Stomach (tissue), 9 donors: ENCODE measurements around the gene BTNL8. TPM values are rescaled to one million over a fixed set of nuclear protein-coding genes. Genes with fewer than 3 reads are reported as not detected.
A peak's percentile ranks its signal among the peaks of the same experiment; 100 is the strongest.
"Not testable (repeated sequence)": the region's sequence is repeated elsewhere in the genome, so short reads cannot be mapped to it uniquely, and the experiment has no call there.

Experiments used
- DNase-seq, 2 donors: peaks; one replicate each; pipeline versions ENCODE4 v3.0.0 to v3.0.0-alpha.2; 2013 to 2019
- H3K27ac ChIP-seq, 5 donors: fragments of 200-600 bp in 4 of 5; sonication (generic) in 4 of 5; one replicate each; pipeline ENCODE4 v1.5.1; 2013 to 2019; ENCODE audit warnings: mild to moderate bottlenecking in 1 of 5, moderate library complexity in 1 of 5
- H3K27me3 ChIP-seq, 3 donors: fragments of 200-600 bp; sonication (generic); one replicate each; pipeline ENCODE4 v1.5.1; 2017 to 2019; ENCODE audit warnings: mixed run types in 1 of 3
- H3K36me3 ChIP-seq, 4 donors: fragments of 200-600 bp; sonication (generic); 1 replicate in 3 of 4; 2 replicates in 1 of 4; pipeline ENCODE4 v1.5.1; 2016 to 2019
- H3K4me1 ChIP-seq, 4 donors: fragments of 200-600 bp; sonication (generic); one replicate each; pipeline ENCODE4 v1.5.1; 2016 to 2019
- H3K4me3 ChIP-seq, 4 donors: fragments of 200-600 bp; sonication (generic) in 3 of 4; one replicate each; pipeline ENCODE4 v1.5.1; 2016 to 2019; ENCODE audit warnings: mild to moderate bottlenecking in 1 of 4
- H3K9me3 ChIP-seq, 4 donors: fragments of 200-600 bp; sonication (generic); one replicate each; pipeline ENCODE4 v1.5.1; 2016 to 2019
- EP300 ChIP-seq: sonication (generic); formaldehyde crosslinking; IDR thresholded peaks from one replicate; pipeline ENCODE4 v1.6.1; 2017; ENCODE audit warnings: antibody characterized with exemption
- POLR2A ChIP-seq, 4 donors: fragments of 450-650 bp; IDR thresholded peaks; one replicate each; pipeline ENCODE4 v1.6.1; 2016; ENCODE audit warnings: antibody characterized with exemption in 4 of 4, control low read depth in 2 of 4, mild to moderate bottlenecking in 1 of 4, moderate library complexity in 1 of 4
- POLR2AphosphoS5 ChIP-seq, 3 donors: sonication (generic); formaldehyde crosslinking; IDR thresholded peaks; one replicate each; pipeline ENCODE4 v1.6.1; 2016; ENCODE audit warnings: antibody characterized with exemption in 3 of 3
- WGBS, 5 donors: extraction: QIAGEN DNeasy Blood & Tissue Kit in 3 of 5; methylation state at CpG; one replicate each; pipeline versions ENCODE4 v1.1.5 to v1.1.7; 2013 to 2018; 5-methylcytosine and 5-hydroxymethylcytosine counted together
- intact Hi-C: fragments of 100-400 bp; cut with DNase I; formaldehyde crosslinking; loops from one replicate; pipeline ENCODE4 v1.15.1; 2023; ENCODE audit warnings: low total_unique reads
- polyA plus RNA-seq, 3 donors: library from polyadenylated mRNA; stranded (reverse); fragments of 200-250 nt; gene quantifications; one replicate each; pipeline ENCODE4 v1.2.3, GENCODE V29; 2013
- total RNA-seq, 5 donors: library from RNA; depleted of rRNA; stranded (reverse); fragments of >200 nt; gene quantifications; one replicate each; pipeline versions ENCODE4 v1.1.0 to v1.2.3, GENCODE V29; 2014 to 2016
- TF ChIP-seq, protein P1 (sequence below), 7 experiments: fragments of 450-650 bp in 4 of 7; fragments of 200-600 bp in 3 of 7; sonication (generic) in 3 of 7; IDR thresholded peaks; one replicate each; pipeline ENCODE4 v1.5.1; 2016 to 2019; ENCODE audit warnings: antibody characterized with exemption in 7 of 7, control low read depth in 2 of 7, mild to moderate bottlenecking in 1 of 7
- donor health status: healthy with polysubstance abuse.
- donor health status: Bipolar disorder and iron deficiency.
- donor health status: healthy.

Gene BTNL8
- total and polyA plus RNA-seq, 8 donors = 0.76 to 22.0 (median 4.0) TPM

DNA sequence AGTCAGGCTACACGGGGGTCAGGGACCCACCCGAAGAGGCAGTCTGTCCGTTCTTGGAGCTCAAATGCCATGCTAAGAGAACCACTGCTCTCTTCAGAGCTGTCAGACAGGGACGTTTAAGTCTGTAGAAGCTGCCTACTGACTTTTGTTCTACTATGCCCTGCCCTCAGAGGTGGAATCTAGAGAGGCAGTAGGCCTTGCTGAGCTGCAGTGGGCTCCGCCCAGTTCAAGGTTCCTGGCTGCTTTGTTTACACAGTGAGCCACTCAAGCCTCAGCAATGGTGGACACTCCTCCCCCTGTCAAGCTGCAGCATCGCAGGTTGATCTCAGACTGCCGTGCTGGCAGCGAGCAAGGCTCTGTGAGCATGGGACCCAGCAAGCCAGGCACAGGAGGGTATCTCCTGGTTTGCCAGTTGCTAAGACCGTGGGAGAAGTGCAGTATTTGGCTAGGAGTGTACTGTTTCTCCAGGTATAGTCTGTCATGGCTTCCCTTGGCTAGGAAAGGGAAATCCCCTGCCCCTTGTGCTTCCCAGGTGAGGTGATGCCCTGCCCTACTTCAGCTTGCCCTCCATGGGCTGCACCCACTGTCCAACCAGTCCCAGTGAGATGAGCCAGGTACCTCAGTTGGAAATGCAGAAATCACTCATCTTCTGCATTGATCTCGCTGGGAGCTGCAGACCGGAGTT lies 13.0 kb upstream of the BTNL8 start:
- WGBS, 5 donors = 35 to 56% (median 39%) methylated on average over 10 to 11 of the region's 11 CpGs
- H3K4me1 ChIP-seq, H3K9me3 ChIP-seq, H3K36me3 ChIP-seq, H3K4me3 ChIP-seq, intact Hi-C loops: not testable (repeated sequence)
- Histone ChIP-seq H3K27me3 (peaks cover 0 to 13% (median 3%) of the 10 kb centered on the region in 3 donors), H3K27ac (peak overlapping the region; percentile 4 to 83 (median 69))
- peak in 1 of 3 donors; percentile 70 for TF ChIP-seq POLR2AphosphoS5 (IDR thresholded peaks at IDR 0.05)
- DNase-seq = peak; percentile 78 to 90

- Histone ChIP-seq H3K27ac (no peak overlapping the region), H3K27me3 (peaks cover 0 to 13% (median 3%) of the 10 kb centered on the region in 3 donors), H3K36me3 (no peaks in the 10 kb centered on the region), H3K4me3 (no peak overlapping the region), H3K4me1 (peaks cover 0 to 7% (median 0%) of the 10 kb centered on the region in 4 donors), H3K9me3 (peaks cover 0 to 4% (median 0%) of the 10 kb centered on the region in 4 donors)
- WGBS, 5 donors = 51 to 68% (median 58%) methylated on average over 7 of the region's 7 CpGs
- intact Hi-C loops = no loop called here
- peak in 1 of 2 donors; percentile 48 for DNase-seq
- peak in 1 of 3 donors; percentile 19 for TF ChIP-seq POLR2AphosphoS5 (IDR thresholded peaks at IDR 0.05)
- TF ChIP-seq EP300 = no peak
- TF ChIP-seq POLR2A (IDR thresholded peaks at IDR 0.05) = no peak
Observed at GRCh38 chr5:180889381-180889780, 9.6 kb upstream of the BTNL8 start.

DNA sequence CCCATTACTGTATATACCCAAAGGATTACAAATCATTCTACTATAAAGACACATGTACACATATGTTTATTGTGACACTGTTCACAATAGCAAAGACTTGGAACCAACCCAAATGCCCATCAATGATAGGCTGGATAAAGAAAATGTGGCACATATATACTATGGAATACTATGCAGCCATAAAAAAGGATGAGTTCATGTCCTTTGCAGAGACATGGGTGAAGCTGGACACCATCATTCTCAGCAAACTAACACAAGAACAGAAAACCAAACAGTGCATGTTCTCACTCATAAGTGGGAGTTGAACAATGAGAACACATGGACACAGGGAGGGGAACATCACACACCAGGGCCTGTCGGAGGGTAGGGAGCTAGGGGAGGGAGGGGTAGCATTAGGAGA lies 3.6 kb upstream of the BTNL8 start:
- H3K9me3 ChIP-seq, H3K27me3 ChIP-seq, intact Hi-C loops, H3K27ac ChIP-seq, H3K4me3 ChIP-seq, DNase-seq, H3K36me3 ChIP-seq: not testable (repeated sequence)
- peaks cover 0 to 23% (median 15%) of the 10 kb centered on the region in 4 donors for H3K4me1 ChIP-seq
- WGBS, 5 donors = 81 to 100% (median 94%) methylated on average over 1 of the region's 1 CpG

GRCh38 chr5:180900178-180900577 lies 1.2 kb downstream of the BTNL8 start:
- Histone ChIP-seq H3K4me3 (peak overlapping the region in 1 of 4 donors; percentile 7), H3K36me3 (no peaks in the 10 kb centered on the region), H3K27ac (peak overlapping the region in 1 of 5 donors; percentile 70), H3K27me3 (no peaks in the 10 kb centered on the region), H3K9me3 (no peaks in the 10 kb centered on the region), H3K4me1 (peaks cover 0 to 23% (median 15%) of the 10 kb centered on the region in 4 donors)
- WGBS, 5 donors = 76 to 82% (median 79%) methylated on average over 5 of the region's 5 CpGs
- DNase-seq = no peak
- intact Hi-C loops = no loop called here
- no peak for TF ChIP-seq POLR2A (IDR thresholded peaks at IDR 0.05)
- no peak for TF ChIP-seq POLR2AphosphoS5 (IDR thresholded peaks at IDR 0.05)
- TF ChIP-seq, protein P1, sequence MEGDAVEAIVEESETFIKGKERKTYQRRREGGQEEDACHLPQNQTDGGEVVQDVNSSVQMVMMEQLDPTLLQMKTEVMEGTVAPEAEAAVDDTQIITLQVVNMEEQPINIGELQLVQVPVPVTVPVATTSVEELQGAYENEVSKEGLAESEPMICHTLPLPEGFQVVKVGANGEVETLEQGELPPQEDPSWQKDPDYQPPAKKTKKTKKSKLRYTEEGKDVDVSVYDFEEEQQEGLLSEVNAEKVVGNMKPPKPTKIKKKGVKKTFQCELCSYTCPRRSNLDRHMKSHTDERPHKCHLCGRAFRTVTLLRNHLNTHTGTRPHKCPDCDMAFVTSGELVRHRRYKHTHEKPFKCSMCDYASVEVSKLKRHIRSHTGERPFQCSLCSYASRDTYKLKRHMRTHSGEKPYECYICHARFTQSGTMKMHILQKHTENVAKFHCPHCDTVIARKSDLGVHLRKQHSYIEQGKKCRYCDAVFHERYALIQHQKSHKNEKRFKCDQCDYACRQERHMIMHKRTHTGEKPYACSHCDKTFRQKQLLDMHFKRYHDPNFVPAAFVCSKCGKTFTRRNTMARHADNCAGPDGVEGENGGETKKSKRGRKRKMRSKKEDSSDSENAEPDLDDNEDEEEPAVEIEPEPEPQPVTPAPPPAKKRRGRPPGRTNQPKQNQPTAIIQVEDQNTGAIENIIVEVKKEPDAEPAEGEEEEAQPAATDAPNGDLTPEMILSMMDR (IDR thresholded peaks at IDR 0.05) = no peak
- no peak for TF ChIP-seq EP300

DNA sequence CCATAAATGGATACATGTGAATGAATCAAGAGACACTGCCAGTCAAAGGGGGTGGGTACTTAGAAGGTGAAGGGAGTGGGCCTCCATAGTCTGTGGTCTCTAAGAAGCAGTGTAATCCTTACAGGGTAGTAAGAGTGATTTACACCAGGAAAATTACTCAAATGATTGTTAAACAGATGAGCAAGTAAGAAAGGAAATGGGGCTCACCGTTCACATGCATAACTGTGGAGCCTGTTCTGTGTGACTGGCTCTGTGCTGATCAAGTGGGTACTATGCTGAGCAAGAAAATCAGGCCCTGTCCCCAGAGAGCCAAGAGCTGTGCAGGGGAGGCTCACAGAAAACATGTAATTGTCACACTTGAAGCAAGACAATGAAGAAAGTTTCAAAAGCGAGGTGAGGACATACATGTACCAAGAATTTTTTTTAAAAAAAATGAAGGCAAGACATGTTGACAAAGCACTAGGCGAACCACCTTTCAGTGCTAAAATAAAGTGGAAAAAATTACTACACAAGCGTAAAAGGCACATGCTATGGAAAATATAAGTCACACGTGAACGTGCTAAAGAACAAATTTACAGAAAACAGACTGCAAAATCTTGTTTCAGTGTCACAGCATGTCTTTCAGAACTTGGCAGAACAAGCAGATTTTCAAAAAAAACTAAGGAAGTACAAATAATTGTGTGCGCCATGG lies 2.5 kb downstream of the BTNL8 start:
- Histone ChIP-seq H3K9me3 (no peaks in the 10 kb centered on the region), H3K4me1 (peaks cover 0 to 23% (median 15%) of the 10 kb centered on the region in 4 donors), H3K4me3 (no peak overlapping the region), H3K27ac (no peak overlapping the region), H3K27me3 (no peaks in the 10 kb centered on the region), H3K36me3 (no peaks in the 10 kb centered on the region)
- WGBS, 5 donors = 82 to 88% (median 87%) methylated on average over 7 of the region's 7 CpGs
- intact Hi-C loops = no loop called here
- TF ChIP-seq, protein P1 (IDR thresholded peaks at IDR 0.05) = no peak
- DNase-seq = no peak

GRCh38 chr5:180908400-180908799 lies 9.4 kb downstream of the BTNL8 start:
- Histone ChIP-seq H3K4me1 (peaks cover 0 to 7% (median 6%) of the 10 kb centered on the region in 4 donors), H3K9me3 (no peaks in the 10 kb centered on the region), H3K27me3 (no peaks in the 10 kb centered on the region), H3K36me3 (no peaks in the 10 kb centered on the region), H3K27ac (peak overlapping the region in 1 of 5 donors; percentile 29), H3K4me3 (no peak overlapping the region)
- WGBS, 5 donors = 90 to 94% (median 94%) methylated on average over 8 to 9 of the region's 9 CpGs
- intact Hi-C loops = no loop called here
- DNase-seq = no peak
- TF ChIP-seq POLR2A (IDR thresholded peaks at IDR 0.05) (no peak), POLR2AphosphoS5 (IDR thresholded peaks at IDR 0.05) (no peak), EP300 (no peak)
- TF ChIP-seq, protein P1 (IDR thresholded peaks at IDR 0.05) = no peak
